GM12878 (cell line): ENCODE results near the gene SAP130.

Experiments
- ATF7 ChIP-seq: fragments of 450-650 bp; IDR thresholded peaks from 2 replicates; pipeline ENCODE4 v1.6.1; 2016; ENCODE audit warnings: low read depth, mild to moderate bottlenecking
- CTCF ChIP-seq, 3 experiments: IDR thresholded peaks in 2 of 3; conservative IDR thresholded peaks in 1 of 3; 2 replicates each; pipeline ENCODE4 v1.5.1; 2011; ENCODE audit warnings: low read depth in 3 of 3, low read length in 3 of 3, mild to moderate bottlenecking in 3 of 3, control low read depth in 2 of 3, moderate library complexity in 2 of 3, inconsistent platforms in 1 of 3, mixed read lengths in 1 of 3; ENCODE audit not compliant: control insufficient read depth in 2 of 3, insufficient read depth in 1 of 3; ENCODE audit errors: extremely low read depth in 1 of 3
- EZH2 ChIP-seq: IDR thresholded peaks from 2 replicates; pipeline ENCODE4 v1.6.1; 2012; ENCODE audit warnings: low read depth, mild to moderate bottlenecking, control low read depth, inconsistent platforms, low read length, borderline replicate concordance; ENCODE audit not compliant: control insufficient read depth
- GABPA ChIP-seq: IDR thresholded peaks from 2 replicates; pipeline ENCODE4 v1.6.1; 2014; ENCODE audit warnings: antibody characterized with exemption, low read depth, mild to moderate bottlenecking, inconsistent platforms
- MAX ChIP-seq: IDR thresholded peaks from 2 replicates; pipeline ENCODE4 v1.6.1; 2012; ENCODE audit warnings: low read depth, low read length, improper control_type of control experiment
- USF2 ChIP-seq: IDR thresholded peaks from 2 replicates; pipeline ENCODE4 v1.6.1; 2011; ENCODE audit warnings: low read depth, low read length, improper control_type of control experiment, borderline replicate concordance
- TF ChIP-seq, protein P1 (sequence below): fragments of 450-650 bp; IDR thresholded peaks from 2 replicates; pipeline ENCODE4 v1.6.1; 2017; ENCODE audit warnings: mild to moderate bottlenecking, moderate library complexity

DNA sequence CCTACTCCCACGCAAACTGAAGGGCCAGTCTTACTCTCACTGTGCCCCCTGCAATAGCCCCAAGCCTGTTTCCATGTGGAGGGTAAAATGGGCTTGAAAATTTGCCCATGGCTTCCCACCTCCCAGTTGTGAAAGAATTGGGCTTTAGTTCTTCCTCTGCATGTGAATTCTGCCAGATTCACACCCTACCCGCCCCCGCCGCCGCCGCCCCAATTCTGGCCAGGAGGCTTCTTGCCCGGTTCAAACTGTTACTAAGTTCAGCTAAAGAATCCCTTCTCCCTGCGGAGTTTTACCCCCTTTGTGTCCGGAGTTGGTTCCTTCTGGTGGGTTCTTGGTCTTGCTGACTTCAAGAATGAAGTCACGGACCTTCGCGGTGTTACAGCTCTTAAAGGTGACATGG, 25.5 kb upstream of the SAP130 start:
- TF ChIP-seq GABPA: no peak
- no peak for TF ChIP-seq ATF7
- TF ChIP-seq, protein P1, sequence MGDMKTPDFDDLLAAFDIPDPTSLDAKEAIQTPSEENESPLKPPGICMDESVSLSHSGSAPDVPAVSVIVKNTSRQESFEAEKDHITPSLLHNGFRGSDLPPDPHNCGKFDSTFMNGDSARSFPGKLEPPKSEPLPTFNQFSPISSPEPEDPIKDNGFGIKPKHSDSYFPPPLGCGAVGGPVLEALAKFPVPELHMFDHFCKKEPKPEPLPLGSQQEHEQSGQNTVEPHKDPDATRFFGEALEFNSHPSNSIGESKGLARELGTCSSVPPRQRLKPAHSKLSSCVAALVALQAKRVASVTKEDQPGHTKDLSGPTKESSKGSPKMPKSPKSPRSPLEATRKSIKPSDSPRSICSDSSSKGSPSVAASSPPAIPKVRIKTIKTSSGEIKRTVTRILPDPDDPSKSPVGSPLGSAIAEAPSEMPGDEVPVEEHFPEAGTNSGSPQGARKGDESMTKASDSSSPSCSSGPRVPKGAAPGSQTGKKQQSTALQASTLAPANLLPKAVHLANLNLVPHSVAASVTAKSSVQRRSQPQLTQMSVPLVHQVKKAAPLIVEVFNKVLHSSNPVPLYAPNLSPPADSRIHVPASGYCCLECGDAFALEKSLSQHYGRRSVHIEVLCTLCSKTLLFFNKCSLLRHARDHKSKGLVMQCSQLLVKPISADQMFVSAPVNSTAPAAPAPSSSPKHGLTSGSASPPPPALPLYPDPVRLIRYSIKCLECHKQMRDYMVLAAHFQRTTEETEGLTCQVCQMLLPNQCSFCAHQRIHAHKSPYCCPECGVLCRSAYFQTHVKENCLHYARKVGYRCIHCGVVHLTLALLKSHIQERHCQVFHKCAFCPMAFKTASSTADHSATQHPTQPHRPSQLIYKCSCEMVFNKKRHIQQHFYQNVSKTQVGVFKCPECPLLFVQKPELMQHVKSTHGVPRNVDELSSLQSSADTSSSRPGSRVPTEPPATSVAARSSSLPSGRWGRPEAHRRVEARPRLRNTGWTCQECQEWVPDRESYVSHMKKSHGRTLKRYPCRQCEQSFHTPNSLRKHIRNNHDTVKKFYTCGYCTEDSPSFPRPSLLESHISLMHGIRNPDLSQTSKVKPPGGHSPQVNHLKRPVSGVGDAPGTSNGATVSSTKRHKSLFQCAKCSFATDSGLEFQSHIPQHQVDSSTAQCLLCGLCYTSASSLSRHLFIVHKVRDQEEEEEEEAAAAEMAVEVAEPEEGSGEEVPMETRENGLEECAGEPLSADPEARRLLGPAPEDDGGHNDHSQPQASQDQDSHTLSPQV: no peak
- no peak for TF ChIP-seq CTCF (IDR thresholded peaks at IDR 0.05 in 2 of 3, conservative IDR thresholded peaks at IDR 0.05 in 1 of 3; ENCODE audit: control insufficient read depth in 2 of 3, extremely low read depth in 1 of 3, insufficient read depth in 1 of 3, low read depth in 3 of 3, low read length in 3 of 3)
- TF ChIP-seq MAX: no peak
- no peak for TF ChIP-seq USF2
- TF ChIP-seq EZH2: no peak
